Measurements from ENCODE around the gene ATRN.
"Not testable (repeated sequence)": the region's sequence is repeated elsewhere in the genome, so short reads cannot be mapped to it uniquely, and the experiment has no call there.

Gene ATRN

DNA sequence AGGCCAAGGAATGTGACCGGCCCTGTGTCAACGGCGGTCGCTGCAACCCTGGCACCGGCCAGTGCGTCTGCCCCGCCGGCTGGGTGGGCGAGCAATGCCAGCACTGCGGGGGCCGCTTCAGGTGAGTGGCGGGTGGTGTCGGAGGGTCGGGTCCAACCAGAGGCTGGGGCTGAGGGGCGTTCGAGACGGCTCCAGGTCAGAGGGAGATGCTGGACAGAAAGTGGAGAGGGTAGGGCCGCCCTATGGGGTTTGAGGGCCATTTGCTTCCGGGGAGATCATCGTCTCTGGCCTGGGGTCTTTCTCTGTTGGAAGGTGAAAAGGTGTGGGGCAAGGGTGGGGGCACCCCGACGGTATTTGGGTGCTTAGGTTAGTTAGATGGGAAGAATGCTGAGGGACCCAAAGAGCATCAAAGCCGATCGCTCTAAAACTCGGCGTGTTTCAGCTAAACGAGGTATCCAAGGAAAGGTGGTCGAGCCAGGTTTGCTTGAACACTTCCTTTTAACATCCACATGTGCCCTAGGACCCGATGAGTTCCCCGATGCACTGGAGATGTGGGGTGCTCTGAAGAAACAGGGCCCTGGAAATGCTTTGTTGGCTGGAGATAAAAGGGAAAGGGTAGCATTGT lies 691 bp downstream of the ATRN start:
- no peak for DNase-seq

GRCh38 chr20:3472105-3472504 lies 1.3 kb downstream of the ATRN start:
- DNase-seq = no peak

GRCh38 chr20:3473324-3473723 lies 2.5 kb downstream of the ATRN start:
- DNase-seq = no peak

DNA sequence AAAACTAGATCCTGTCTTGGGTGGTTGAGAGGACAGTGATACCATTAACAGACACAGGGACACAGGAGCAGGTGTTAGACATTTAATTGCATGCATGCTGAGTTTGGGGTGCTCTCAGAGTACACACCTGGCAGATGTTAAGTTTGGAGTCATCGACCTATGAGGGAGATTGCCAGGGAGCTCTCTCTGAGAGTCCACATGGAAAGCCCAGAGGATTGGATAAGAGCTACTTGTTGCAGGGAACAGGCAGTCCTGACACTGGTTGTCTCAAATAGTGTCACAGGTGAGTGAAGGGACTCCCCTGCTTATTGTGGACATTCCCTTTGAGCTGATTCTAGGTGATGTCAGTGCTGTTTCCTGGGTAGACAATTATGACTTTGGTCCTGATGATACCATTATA lies 3.1 kb downstream of the ATRN start:
- DNase-seq = no peak

DNA sequence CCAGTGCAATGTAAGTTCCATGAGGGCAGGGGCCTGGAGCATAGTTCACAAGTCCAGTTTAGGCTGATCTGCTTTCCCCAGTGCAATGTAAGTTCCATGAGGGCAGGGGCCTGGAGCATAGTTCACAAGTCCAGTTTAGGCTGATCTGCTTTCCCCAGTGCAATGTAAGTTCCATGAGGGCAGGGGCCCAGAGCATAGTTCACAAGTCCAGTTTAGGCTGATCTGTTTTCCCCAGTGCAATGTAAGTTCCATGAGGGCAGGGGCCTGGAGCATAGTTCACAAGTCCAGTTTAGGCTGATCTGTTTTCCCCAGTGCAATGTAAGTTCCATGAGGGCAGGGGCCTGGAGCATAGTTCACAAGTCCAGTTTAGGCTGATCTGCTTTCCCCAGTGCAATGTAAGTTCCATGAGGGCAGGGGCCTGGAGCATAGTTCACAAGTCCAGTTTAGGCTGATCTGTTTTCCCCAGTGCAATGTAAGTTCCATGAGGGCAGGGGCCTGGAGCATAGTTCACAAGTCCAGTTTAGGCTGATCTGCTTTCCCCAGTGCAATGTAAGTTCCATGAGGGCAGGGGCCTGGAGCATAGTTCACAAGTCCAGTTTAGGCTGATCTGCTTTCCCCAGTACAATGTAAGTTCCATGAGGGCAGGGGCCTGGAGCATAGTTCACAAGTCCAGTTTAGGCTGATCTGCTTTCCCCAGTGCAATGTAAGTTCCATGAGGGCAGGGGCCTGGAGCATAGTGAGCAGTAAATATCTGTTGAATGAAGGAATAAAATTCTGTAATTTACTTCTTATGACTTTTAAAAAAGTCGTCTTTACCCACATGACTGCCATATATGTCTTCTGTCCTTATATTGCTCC lies 6.4 kb downstream of the ATRN start:
- not testable (repeated sequence) for DNase-seq

DNA sequence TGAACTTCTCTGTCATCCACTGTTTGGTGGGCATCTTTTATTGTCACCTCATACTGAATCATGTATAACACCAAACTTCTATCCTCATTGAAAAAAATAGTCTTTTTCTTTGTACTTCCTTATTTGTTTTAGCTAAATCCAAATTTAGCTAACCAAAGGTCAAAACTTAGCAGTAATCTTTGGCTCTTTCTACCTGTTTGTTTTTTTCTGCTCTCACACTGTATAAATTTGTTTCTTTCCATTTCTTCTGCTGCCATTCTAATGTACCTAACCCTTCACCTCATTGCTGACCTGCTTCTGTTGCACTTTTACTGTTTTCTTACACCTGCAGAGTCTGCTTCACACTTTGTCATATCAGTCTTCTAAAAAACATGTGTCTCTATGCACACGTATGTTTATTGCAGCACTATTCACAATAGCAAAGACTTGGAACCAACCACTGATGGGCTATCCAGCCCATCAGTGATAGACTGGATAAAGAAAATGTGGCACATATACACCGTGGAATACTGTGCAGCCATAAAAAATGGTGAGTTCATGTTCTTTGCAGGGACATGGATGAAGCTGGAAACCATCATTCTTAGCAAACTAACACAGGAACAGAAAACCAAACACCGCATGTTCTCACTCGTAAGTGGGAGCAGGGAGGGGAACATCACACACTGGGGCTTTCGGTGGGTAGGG lies 7.2 kb downstream of the ATRN start:
- DNase-seq = no peak

DNA sequence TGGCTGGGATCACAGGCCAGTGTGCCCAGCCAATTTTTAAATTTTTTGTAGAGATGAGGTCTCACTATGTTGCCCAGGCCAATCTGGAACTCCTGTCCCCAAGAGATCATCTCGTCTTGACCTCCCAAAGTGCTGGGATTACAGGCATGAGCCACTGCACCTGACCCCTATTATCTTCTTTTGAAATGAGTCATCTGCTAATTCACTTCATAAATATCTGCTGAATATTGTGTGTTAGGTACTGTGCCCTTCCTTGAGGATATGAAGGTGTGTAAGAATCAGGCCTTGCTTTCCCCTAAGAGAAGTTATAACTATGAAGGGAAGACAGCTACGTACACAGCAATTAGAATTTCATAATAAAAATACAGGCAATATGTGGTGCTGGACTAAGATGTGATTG lies 8.2 kb downstream of the ATRN start:
- no peak for DNase-seq

- no peak for DNase-seq
These were observed 9.2 kb downstream of the ATRN start for GRCh38 chr20:3479759-3480615.

- DNase-seq = no peak
These were observed 12.5 kb downstream of the ATRN start for GRCh38 chr20:3483309-3483708.

DNA sequence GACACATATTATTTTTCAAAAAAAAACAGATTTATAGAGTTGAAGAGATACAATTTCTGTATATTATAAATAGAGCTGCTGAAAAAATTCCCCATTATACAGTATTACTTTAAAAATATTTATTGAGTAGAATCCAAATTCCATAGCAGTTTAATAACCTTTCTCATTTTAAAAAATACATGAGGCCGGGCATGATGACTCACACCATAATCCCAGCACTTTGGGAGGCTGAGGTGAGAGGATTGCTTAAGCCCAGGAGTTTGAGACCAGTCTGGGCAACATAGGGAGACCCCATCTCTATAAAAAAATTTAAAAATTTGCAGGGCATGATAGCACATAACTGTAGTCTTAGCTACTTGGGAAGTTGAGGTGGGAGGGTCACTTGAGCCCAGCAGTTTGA lies 13.0 kb downstream of the ATRN start:
- no peak for DNase-seq

DNA sequence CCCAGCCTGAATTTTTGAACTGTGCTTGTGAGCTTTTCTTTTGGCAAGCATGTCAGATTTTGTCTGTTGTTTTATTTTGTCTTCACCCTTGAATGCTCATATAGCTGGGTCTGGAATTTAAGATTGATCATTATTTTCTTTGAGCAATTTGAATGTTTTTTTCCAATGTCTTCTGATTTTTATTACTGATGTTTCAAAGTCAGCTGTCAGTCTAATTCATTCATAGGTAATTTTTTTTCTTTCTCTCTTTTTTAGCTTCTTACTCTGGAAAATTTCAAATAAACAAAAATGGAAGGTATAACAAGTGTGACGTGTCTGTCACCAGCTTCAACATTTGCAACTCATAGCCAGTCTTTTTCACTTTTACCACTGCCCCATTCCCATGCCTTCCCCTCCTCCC lies 15.1 kb downstream of the ATRN start:
- no peak for DNase-seq

DNA sequence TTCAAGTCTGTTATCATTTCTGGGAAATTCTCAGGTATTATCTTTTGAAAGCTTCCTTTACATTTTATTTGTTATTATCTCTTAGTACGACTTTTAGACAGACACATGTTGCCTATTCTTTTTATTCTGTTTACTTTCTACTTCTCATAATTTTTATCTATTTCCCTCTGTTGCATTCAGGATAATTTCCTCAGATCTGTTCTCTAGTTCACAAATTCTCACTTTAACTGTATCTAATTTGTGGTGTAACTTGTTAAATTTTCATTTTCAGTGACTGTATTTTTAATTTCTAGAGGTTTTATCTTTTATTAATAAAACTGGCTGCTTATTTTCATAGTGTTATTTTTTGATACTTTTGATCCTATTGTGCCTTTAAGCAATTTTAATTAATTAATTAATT lies 16.0 kb downstream of the ATRN start:
- no peak for DNase-seq

DNA sequence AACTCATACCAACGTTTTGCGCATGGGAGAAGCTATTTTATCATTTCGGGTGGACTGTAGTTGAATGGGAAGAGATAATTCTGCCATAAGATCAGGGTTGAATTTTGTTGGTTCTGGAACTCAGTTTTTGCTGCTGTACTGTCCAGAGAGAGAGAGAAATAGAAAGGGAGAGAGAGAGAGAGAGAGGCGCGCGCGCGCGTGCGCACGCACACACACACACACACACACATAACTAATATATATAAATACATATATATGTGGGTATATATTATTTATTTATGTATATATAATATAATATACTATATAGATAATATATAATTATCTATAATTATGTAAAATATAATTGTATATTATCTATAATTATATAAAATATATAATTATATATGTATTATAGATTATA lies 21.9 kb downstream of the ATRN start:
- no peak for DNase-seq

GRCh38 chr20:3494218-3494617 lies 23.4 kb downstream of the ATRN start:
- DNase-seq = no peak

- no peak for DNase-seq
These were observed 32.1 kb downstream of the ATRN start for GRCh38 chr20:3502878-3503277.

DNA sequence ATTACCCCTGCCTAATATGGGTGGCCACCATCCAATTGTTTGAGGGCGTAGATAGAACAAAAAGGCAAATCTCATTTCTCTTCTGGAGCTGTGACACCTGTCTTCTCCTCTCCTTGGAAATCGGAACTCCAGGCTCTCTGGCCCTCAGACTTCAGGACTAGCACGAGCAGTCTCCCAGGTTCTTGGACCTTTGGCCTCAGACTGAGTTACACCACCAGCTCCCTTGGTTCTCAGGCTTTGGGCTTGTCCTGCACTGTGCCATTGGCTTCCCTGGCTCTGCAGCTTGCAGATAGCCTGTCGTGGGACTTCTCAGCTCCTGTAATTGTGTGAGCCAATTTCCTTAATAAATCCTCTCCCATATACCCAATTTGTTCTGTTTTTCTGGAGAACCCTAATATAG lies 34.3 kb downstream of the ATRN start:
- DNase-seq = no peak

DNA sequence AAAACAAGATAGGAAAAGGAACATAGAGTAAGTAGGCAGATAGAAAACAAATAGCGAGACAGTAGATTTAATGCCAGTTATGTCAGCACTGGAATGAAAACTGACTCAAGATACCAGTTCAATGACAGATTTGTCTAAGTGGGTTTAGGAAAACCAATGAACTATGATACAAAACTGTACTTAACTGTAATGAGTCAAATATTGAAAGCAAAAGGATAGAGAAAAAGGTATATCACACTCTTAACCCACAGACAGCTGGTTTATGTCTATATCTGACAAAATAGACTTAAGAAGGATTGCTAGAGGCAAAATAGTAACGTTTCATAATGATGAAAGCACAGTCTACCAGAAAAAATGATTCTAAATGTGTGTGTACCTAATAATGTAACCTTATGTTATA lies 38.2 kb downstream of the ATRN start:
- no peak for DNase-seq

DNA sequence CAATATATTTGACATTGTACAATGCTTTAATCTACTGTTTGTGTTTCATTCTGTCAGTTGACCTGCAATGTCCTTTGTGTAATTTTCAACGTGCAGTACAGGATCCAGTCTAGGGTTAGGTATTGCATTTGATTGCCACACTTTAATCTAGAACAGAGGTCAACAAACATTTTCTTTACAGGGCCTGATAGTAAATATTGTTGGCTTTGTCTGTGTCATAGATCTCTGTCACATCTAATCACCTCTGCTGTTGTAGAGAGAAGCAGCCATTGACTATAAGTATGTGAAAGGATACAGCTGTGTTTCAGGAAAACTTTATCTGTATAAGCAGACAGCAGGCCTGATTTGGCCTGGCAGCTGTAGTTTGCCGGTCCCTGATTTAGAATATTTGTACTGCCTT lies 39.3 kb downstream of the ATRN start:
- DNase-seq = no peak

DNA sequence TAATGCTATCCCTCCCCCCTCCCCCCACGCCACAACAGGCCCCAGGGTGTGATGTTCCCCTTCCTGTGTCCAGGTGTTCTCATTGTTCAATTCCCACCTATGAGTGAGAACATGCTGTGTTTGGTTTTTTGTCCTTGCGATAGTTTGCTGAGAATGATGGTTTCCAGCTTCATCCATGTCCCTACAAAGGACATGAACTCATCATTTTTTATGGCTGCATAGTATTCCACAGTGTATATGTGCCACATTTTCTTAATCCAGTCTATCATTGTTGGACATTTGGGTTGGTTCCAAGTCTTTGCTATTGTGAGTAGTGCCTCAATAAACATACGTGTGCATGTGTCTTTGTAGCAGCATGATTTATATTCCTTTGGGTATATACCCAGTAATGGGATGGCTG lies 41.4 kb downstream of the ATRN start:
- not testable (repeated sequence) for DNase-seq

DNA sequence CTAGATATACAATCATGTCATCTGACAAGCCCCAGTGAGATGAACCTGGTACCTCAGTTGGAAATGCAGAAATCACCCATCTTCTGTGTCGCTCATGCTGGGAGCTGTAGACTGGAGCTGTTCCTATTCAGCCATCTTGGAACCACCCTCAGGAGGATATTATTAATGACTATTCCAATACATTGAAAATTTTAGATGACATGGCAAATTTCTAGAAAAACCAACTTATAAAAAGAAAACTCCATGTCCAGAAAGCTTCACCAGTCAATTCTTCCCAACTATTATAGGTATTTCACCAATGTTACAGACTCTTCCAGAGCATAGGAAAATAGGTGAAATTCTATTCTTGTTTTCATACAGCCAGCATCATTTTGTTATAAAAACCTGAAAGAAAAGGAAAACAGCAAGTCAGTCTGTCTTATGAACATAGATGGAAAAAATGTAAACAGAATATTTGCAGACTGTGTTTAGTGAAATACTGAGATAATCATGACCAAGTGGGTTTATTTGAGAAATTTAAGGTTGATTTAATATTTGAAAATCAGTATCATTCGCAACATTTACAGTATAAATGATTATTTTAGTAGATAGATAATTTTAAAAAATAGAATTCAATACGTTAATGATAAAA lies 43.3 kb downstream of the ATRN start:
- DNase-seq = no peak

GRCh38 chr20:3515379-3516170 lies 44.8 kb downstream of the ATRN start:
- DNase-seq = no peak

All from stimulated activated CD4-positive, alpha-beta T cell treated with anti-CD3 and anti-CD28 coated beads, Interleukin-4, amount 100 ng/mL, for 4 hours (primary cell).